GM21423 (cell line): ENCODE data around the gene COL6A6.

Experiments
- ATAC-seq: cut with Tn5 transposase; IDR thresholded peaks from one replicate; pipeline ENCODE4 v1.9.1; 2021; ENCODE audit warnings: mild to moderate bottlenecking, moderate library complexity; ENCODE audit not compliant: unreplicated experiment

The COL6A6 gene, protein sequence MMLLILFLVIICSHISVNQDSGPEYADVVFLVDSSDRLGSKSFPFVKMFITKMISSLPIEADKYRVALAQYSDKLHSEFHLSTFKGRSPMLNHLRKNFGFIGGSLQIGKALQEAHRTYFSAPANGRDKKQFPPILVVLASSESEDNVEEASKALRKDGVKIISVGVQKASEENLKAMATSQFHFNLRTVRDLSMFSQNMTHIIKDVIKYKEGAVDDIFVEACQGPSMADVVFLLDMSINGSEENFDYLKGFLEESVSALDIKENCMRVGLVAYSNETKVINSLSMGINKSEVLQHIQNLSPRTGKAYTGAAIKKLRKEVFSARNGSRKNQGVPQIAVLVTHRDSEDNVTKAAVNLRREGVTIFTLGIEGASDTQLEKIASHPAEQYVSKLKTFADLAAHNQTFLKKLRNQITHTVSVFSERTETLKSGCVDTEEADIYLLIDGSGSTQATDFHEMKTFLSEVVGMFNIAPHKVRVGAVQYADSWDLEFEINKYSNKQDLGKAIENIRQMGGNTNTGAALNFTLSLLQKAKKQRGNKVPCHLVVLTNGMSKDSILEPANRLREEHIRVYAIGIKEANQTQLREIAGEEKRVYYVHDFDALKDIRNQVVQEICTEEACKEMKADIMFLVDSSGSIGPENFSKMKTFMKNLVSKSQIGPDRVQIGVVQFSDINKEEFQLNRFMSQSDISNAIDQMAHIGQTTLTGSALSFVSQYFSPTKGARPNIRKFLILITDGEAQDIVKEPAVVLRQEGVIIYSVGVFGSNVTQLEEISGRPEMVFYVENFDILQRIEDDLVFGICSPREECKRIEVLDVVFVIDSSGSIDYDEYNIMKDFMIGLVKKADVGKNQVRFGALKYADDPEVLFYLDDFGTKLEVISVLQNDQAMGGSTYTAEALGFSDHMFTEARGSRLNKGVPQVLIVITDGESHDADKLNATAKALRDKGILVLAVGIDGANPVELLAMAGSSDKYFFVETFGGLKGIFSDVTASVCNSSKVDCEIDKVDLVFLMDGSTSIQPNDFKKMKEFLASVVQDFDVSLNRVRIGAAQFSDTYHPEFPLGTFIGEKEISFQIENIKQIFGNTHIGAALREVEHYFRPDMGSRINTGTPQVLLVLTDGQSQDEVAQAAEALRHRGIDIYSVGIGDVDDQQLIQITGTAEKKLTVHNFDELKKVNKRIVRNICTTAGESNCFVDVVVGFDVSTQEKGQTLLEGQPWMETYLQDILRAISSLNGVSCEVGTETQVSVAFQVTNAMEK (N-terminal part only)

DNA sequence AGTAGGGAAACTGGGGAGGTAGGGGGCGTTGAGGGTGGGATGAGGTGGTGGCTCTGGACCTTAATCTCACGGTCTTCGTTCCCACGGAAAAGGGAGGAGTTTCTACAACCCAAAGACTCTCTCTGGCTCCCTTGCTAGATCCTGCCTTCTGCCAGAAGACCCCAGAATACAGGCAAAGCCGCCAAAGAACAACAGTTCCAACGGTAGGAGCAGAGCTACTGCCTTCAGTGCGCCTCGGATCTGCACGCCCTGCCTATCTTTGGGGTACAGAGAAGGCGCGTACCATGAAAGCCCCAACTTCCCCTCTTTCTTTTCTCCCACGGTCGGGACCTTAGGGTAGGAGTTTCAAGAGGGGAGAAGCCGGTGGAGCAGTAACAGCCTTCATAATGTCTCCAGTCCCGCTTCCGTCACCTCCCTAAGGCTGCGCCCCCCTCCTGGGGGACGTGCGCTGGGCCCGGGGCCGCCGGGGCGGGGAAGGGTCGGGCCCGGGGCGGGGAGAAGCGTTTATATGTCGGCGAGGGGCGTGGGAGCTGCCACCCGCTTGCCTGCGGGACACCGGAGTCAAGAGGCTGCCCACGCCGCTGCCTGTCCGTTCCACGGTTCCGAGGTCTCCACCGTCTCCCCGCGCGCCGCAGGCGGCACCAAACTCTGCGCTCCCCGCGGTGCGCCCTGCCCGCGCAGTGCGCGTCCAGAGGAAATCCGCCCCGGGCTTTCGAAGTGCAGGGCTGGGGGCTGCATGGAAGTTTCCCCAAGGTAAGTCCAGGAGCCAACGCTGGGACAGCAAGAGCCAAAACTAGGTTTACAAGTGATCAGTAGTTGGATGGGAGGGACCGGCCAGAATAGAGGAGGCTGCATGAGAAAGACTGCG is at the start of gene COL6A6:
TSS of gene COL6A6 (plus strand) at position 533 of the 868 bp plus-strand sequence. CDS start 43,188 bp downstream, outside the sequence.
- ATAC-seq = no peak

DNA sequence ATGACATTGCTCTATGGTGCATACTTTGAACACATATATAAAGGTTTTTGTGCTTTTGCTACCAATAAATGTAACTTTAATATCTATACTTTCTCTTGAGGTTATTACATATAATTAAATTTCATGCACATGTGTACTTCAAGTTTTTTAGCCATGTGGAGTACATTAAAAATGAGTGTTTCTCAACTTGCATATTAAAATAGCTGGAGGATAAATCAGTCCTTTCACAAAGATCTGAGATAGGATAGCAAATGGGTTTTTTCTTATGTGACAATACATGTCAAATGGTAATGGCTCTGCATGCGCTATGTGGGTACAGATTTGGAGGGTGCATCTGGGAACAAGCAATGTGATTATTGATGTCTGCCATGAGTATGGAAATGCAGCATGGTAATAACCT is 48.7 kb upstream of the COL6A6 start:
- ATAC-seq = no peak

DNA sequence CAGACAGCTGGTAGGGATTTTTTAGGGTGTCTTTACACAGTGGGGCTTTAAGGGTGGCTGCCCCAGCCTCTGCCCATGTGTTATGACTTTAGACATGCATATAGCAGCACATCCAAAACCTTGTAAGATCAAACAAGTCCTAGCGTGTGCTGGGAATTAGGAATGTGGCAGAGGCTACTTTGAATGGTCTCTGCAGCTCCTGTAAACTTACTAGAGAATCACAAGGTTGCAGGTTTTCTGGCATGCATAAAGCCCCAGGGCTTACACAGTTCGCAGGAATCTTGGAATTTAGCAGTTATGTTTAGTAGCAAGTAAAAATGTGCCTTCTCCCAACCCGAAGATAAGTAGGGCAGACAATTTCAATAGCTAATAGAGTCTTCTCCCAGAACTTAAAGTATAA is 46.9 kb upstream of the COL6A6 start:
- no peak for ATAC-seq

DNA sequence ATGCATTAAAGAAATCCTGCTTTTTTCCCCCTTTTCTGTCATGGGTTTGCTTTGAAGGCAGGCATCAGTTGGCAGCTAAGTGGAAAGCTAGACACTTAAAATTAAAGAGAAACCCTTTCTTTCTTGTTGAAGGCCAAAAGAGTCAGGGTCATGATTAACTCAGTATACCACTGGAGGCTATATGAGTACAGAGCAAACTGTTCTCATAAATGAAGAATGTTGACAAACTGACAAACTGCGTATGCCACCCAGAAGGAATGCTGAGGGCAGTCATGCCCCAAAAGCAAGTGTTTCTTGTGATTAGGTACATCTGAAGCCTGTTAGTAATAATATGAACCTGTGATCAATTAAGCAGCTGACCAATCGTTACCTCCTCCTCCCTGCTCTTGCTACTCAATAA is 43.6 kb upstream of the COL6A6 start:
- no peak for ATAC-seq

DNA sequence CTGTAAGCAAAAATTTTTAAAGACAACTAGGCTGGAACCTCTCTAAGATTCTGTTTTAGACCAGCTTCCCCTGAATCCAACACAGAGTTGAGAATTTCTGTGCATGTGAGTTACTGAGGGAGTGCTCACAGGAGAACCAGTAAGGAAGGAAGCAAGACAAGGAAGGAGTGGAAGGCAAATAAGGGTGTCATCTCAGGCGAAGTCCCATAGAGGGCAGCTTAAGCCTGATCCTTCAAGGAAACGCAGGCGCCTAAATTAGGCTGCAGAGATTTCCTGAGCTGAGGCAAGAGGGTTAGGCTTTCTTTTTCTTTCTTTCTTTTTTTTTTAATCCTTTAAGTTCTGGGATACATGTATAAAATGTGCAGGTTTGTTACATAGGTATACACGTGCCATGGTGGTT is 36.2 kb upstream of the COL6A6 start:
- ATAC-seq = no peak

DNA sequence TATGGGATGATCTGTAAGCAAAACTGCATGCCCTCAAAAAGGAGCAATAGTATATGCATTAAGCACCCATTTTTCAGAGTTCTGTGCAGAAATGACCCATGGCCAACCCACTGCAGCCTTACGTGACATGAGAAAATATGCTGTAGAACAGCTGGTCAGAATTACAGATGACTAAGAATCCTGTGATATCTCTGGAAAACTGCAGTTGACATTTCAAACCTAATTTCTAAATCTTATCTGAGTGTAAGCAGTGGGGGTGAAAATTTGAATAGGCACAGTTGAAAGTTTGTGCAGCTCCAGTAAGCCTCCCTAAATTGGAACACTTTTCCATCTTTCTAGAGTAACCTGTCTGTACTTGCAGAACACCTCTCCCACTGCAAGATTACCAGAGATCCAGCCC is 28.7 kb upstream of the COL6A6 start:
- no peak for ATAC-seq

DNA sequence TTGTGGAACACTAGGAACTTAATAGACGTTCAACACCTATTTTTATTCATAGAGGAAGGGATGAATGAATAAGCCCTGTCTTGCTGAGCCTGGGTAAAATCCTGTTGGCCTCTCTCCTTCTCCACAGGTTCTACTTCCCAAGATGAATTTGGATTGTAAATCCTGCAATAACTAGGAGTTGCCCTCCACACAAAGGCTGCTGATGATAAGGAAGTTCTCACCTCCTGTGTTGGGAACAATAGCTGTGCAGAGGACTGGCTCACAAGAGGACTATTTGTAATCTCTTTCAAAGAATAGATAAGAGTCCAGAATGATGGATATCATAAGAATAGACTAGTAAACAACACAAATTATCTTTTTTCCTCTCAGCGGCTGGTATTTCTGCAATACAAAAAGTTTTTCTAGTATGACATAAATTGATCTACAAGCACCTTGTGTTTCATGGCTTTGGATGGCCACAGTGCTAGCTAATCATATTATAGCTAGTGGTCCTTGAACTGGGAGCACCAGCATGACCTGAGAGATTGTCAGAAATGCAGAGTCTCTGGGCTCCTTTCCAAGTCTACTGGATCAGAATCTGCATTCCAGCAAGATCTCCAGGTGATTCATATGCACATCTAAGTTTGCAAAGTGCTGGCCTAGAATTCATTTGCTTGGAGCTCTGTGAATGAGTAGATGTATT is 28.1 kb upstream of the COL6A6 start:
- no peak for ATAC-seq

DNA sequence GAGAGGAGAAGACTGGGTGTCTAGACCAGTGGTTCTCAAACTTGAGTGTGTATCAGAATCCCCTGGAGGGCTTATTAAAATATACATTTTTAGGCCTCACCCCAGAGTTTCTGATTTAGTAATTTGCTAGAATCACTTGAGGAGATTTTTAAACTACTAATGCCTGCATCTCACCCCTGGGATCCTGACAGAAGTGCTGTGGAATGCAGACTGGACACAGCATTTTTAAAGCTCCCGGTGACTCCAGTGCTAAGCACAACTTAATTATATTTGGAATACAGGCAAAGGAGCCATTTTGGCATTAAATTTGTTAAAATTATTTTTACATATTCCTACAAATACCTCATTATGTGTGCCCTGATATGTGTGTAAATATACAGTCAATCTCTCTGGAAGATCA is 26.7 kb upstream of the COL6A6 start:
- no peak for ATAC-seq

DNA sequence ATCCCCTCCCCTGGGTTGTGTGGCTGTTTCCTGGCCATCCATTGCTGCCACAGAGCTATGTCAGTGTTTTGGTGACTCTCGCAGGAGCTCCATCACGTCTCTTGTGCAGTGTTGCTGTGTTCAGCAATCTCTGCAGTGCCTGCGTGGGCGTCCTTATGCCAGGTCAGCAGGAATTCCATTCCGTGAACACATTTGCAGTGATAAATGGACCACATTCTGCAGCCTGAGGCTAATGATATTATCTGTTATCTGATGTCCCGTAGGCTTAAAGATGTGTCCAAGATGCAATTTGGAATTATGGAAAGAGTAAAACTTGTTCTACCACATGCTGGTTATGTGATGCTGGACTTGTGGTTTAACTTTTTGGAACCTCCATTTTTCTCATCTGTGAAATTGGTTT is 25.5 kb upstream of the COL6A6 start:
- ATAC-seq = no peak

DNA sequence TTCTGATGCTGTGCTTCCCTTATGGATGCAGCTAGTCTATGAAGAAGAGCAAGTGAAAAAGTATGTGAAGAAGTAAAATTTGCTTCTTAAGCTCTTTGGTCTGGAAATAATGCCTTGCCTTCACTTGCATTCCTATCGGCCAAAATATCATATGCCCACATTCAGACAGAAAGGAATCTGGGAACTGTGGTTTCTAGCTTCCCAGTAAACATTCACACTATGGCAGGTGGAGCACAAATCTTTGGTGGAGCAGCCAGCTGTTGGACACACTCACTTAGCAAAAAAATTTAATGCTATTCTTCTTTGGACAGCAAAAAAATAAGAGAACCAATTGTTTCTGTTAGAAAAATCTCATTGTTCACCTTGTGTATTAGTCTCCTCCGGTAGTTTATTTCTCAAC is 12.3 kb upstream of the COL6A6 start:
- no peak for ATAC-seq

DNA sequence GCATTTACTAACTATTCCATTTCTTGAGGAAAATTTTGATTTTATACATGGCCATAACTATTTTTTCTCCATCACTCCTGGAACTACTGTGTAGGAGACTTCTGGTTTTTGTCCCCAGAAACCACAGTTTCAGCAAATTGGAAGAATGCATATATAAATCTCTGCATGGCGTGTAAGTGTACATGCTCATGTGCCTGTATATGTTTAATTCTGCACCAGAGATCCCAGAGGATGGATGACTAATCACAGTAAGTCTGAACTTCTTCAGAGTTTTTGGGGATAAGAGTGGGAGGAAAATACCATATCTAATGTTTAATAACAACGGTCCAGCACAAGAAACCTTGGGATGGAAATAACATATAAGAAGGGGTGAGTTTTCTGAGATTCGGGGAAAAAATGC is 10.9 kb upstream of the COL6A6 start:
- no peak for ATAC-seq

DNA sequence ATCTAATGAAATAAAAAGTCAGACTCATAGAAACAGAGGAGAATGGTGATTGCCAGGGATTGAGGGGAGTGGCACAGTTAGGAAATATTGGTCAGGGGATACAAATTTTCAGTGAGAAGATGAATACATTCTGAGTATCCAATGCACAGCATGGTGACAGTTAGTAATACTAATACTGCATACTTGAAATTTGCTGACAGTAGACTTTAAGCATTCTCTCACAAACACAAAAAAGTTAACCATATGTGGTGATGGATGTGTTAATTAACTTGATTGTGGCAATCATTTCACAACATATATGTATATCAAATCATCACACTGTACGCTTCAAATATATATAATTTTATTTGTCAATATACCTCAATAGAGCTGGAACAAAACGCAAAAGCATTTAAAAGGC is 9.2 kb upstream of the COL6A6 start:
- ATAC-seq = no peak

DNA sequence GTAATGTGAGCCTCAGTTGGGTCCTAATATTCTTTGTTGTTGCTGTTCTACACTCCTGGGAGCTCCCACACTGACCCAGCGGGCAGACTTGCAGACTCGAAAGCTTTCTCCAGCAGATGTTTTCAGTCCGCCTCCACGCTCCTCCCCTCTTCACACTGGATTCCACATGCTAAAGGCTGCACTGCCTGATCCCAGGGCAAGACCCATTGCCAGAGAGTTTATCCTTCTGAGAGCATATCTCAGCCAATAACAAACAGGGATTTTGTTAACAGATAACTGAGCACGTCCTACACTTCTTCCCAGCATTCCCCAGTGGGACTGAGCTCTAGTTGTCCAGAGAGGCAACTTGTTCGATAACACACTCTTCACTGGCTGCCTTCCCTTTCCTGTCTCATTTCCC is 8.0 kb upstream of the COL6A6 start:
- ATAC-seq = no peak

DNA sequence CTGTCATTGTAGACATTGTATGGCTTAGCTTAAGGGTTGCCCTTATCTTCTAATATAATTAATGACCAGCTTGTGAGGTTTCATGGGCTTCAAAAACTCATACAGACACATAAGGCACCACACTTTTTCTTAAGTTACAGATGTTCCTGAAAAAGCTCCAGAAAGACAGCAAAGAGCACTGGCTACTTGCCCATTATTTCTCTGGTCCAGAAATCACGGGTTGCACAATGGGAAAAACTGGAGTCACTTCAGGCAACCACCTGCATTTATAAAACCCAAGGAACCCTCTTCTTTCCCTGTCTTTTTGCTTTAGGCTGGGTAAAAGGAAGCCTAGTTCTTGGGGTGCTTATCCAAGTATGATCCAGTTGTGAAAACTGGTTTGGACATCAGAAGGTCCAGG is 2.3 kb upstream of the COL6A6 start:
- ATAC-seq = no peak

DNA sequence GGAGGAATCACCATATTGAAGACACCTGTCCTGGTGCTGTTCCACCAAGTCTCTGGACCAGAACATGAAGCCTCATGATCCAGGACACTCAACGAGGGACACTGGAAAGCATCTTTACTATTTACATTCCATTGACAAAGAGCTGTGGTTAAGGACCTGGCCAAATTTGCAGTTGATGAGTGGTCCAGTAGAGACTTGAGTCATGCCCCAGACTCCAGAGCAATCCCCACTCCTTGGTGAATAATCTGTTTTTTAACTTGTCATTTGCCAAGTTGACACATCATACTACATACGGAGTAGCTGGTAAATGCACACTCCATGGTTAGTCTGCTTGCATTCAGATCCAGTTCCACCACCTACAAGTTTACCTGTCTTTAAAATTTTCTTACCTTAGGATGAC is 1.2 kb upstream of the COL6A6 start:
- no peak for ATAC-seq

DNA sequence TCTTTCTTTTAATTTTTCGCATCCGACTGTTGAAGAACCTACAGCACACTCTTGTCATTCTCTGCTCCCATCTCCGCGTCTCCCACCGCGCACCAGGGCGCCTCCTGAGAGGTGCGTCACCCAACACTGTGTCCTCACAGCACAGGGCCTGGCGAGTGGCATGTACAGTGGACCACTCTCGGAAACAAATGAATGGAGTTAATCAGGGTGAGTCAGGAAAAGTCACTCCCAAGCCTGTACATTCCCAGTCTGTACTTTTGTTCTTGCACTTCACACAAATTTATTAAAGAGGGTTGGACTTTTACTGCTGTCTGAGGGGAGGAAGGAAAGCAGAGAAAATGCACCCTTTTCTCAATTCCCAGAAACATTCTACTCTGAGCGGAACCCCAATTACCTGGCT is 625 bp downstream of the COL6A6 start:
- ATAC-seq = no peak

DNA sequence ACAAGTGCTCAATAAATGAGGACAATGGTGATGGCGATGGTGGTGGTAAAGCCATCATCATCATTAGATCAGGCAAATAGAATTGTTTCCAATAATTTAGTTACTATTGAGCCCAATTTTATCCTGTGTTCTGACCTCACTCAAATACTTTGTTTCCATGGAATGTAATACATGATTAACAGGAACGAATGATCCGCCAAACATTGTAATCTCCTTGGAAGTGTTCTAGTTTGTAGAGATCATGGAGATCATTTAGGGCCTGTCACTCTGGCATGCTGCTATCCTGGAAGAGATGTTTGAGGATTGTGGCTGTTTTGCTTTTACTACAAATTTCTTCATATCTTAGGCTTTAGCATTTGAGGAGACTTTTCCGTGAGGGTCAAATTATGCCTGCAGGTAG is 2.8 kb downstream of the COL6A6 start:
- no peak for ATAC-seq

DNA sequence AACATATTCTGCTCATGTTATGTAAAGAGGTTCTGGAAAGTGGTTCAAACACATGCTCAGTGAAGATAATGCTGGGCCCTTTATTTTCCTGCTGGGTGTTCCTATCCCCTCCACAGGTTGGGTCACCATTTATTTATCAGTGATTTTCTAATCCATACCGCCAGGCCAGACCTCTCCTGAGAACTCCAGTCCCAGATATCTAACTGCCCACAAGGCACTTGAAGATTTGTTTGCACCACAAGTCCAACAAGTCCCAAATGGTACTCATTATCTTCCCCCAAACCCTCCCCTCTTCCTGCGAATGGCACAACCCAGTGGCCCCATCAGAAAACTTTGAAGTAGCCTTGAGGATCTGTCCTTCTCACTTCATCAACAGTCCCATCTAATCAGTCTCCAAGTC is 5.4 kb downstream of the COL6A6 start:
- no peak for ATAC-seq

DNA sequence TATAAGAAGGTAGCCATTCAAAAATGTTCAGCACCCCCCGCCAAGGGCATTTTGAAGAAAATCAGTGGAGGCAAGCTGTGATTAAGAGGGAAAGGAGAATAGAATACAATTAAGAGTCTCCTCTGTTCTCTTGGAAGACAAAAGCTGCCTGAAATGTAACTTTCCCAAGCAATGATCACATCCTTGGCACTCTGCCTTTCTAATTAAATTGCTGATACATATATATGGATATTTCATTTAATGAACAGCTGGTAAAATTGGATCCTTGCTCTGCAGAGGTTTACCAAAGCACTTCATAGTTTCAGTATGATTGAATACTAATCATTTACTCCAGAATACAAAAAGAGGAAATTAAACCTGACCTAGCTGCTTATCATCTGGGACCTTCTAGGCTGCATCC is 10.4 kb downstream of the COL6A6 start:
- no peak for ATAC-seq

DNA sequence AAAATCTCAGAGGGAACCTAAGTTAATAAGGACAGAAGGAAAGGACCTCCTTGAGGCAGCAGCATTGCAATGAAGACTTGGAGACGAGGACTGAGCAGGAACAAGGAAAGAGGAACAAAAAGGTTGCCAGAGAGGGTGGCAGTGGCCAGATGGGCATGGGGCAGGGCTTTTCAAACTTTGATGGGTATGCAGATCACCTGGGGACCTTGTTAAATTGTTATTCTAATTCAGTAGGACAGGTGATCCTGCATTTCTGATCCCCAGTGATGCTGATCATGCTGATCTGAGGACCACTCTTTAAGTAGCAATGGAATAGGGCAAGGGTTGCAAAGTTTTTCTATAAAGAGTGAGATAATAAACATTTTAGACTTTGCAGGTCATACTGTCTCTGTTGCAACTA is 11.1 kb downstream of the COL6A6 start:
- no peak for ATAC-seq
